Measurements from ENCODE around the gene PCNA.

GRCh38 chr20:5100684-5101347, 18.9 kb downstream of the PCNA start:
- TF ChIP-seq CTCF (IDR thresholded peaks at IDR 0.05) (peak; percentile 96), EZH2 (IDR thresholded peaks at IDR 0.05; ENCODE audit: borderline replicate concordance, insufficient read depth, low read depth, low read length, poor library complexity, severe bottlenecking) (no peak)

Measured in B cell (primary cell).